WTC11 (cell line): ENCODE results near the gene CDIPT. TPM values are rescaled to one million over a fixed set of nuclear protein-coding genes. Genes with fewer than 3 reads are reported as not detected.

ENCODE experiments used
- ATAC-seq: fragments of 200-7000 bp; cut with Tn5 transposase; 2 replicates; pipeline ENCODE4 v1.10.0; 2021; ENCODE audit warnings: mild to moderate bottlenecking, moderate library complexity
- CTCF ChIA-PET: fragments of 300-600 bp; sonication (Branson Sonifier 250); formaldehyde crosslinking; loops from one replicate; lab custom pipeline; 2021; ENCODE audit warnings: antibody characterized with exemption; lab: Charles Lee
- POLR2A ChIA-PET: fragments of 350-600 bp; sonication (Branson Sonifier 250); formaldehyde crosslinking; loops from one replicate; lab custom pipeline; 2021; ENCODE audit warnings: antibody characterized with exemption; lab: Charles Lee
- DNase-seq: peaks from one replicate; pipeline ENCODE4 v3.0.0; 2021; ENCODE audit warnings: low spot score
- H3K27ac Mint-ChIP-seq: 2 replicates; pipeline ENCODE4 v1.8.0; 2021; ENCODE audit warnings: mixed read lengths
- H3K27me3 Mint-ChIP-seq: 2 replicates; pipeline ENCODE4 v1.8.0; 2021; ENCODE audit warnings: low read depth, mild to moderate bottlenecking, moderate library complexity, mixed read lengths
- H3K36me3 Mint-ChIP-seq: 2 replicates; pipeline ENCODE4 v1.8.0; 2021; ENCODE audit warnings: mixed read lengths
- H3K4me1 Mint-ChIP-seq: 2 replicates; pipeline ENCODE4 v1.8.0; 2022; ENCODE audit warnings: mixed read lengths
- H3K4me3 Mint-ChIP-seq: 2 replicates; pipeline ENCODE4 v1.8.0; 2021; ENCODE audit warnings: mild to moderate bottlenecking, moderate library complexity, mixed read lengths
- H3K9me3 Mint-ChIP-seq: 2 replicates; pipeline ENCODE4 v1.8.0; 2021; ENCODE audit warnings: mixed read lengths
- ATF1 ChIP-seq: sonication (generic); formaldehyde crosslinking; IDR thresholded peaks from 2 replicates; pipeline ENCODE4 v1.8.1; 2023; ENCODE audit warnings: mild to moderate bottlenecking, moderate library complexity, missing genetic modification reagents
- ATF2 ChIP-seq: sonication (generic); formaldehyde crosslinking; IDR thresholded peaks from 2 replicates; pipeline ENCODE4 v1.8.1; 2022; ENCODE audit warnings: low read depth, missing genetic modification reagents, borderline replicate concordance
- CDX4 ChIP-seq: fragments of 250-450 bp; sonication (Bioruptor Pico); IDR thresholded peaks from 2 replicates; pipeline ENCODE4 v1.9.0; 2021; ENCODE audit warnings: moderate library complexity, mild to moderate bottlenecking, inconsistent platforms, borderline replicate concordance
- E2F4 ChIP-seq: sonication (generic); formaldehyde crosslinking; IDR thresholded peaks from 2 replicates; pipeline ENCODE4 v1.8.1; 2022; ENCODE audit warnings: low read depth, mild to moderate bottlenecking, moderate library complexity, missing genetic modification reagents, borderline replicate concordance
- EMX1 ChIP-seq: fragments of 250-450 bp; sonication (Bioruptor Pico); IDR thresholded peaks from 2 replicates; pipeline ENCODE4 v1.8.0; 2021; ENCODE audit warnings: mild to moderate bottlenecking
- ERG ChIP-seq: fragments of 250-450 bp; sonication (Bioruptor Pico); IDR thresholded peaks from 2 replicates; pipeline ENCODE4 v1.8.0; 2021; ENCODE audit warnings: mild to moderate bottlenecking
- GTF2I ChIP-seq: fragments of 250-450 bp; sonication (Bioruptor Pico); conservative IDR thresholded peaks from 2 replicates; pipeline ENCODE4 v1.4.0; 2021; ENCODE audit warnings: mild to moderate bottlenecking
- IRF2 ChIP-seq: sonication (generic); formaldehyde crosslinking; IDR thresholded peaks from 2 replicates; pipeline ENCODE4 v1.8.0; 2022; ENCODE audit warnings: low read depth, missing genetic modification reagents, borderline replicate concordance
- JUN ChIP-seq: sonication (generic); formaldehyde crosslinking; IDR thresholded peaks from 2 replicates; pipeline ENCODE4 v1.8.0; 2023; ENCODE audit warnings: mild to moderate bottlenecking, missing genetic modification reagents
- MYBL2 ChIP-seq: sonication (generic); formaldehyde crosslinking; IDR thresholded peaks from 2 replicates; pipeline ENCODE4 v1.8.1; 2023; ENCODE audit warnings: mild to moderate bottlenecking, moderate library complexity, missing genetic modification reagents
- NFATC4 ChIP-seq: fragments of 250-450 bp; sonication (Bioruptor Pico); IDR thresholded peaks from 2 replicates; pipeline ENCODE4 v1.9.0; 2021; ENCODE audit warnings: mild to moderate bottlenecking
- NR2C2 ChIP-seq: sonication (generic); formaldehyde crosslinking; IDR thresholded peaks from 2 replicates; pipeline ENCODE4 v1.8.0; 2022; ENCODE audit warnings: mild to moderate bottlenecking, missing genetic modification reagents
- PREB ChIP-seq: sonication (generic); formaldehyde crosslinking; IDR thresholded peaks from 2 replicates; pipeline ENCODE4 v1.8.1; 2022; ENCODE audit warnings: mild to moderate bottlenecking, missing genetic modification reagents, moderate library complexity, borderline replicate concordance
- PRRX2 ChIP-seq: fragments of 250-450 bp; sonication (Bioruptor Pico); IDR thresholded peaks from 2 replicates; pipeline ENCODE4 v1.8.0; 2021; ENCODE audit warnings: mild to moderate bottlenecking
- RELA ChIP-seq: sonication (generic); formaldehyde crosslinking; IDR thresholded peaks from 2 replicates; pipeline ENCODE4 v1.8.1; 2022; ENCODE audit warnings: missing genetic modification reagents, mild to moderate bottlenecking, borderline replicate concordance
- SMAD4 ChIP-seq: sonication (generic); formaldehyde crosslinking; IDR thresholded peaks from 2 replicates; pipeline ENCODE4 v1.8.0; 2022; ENCODE audit warnings: mild to moderate bottlenecking, missing genetic modification reagents
- TEAD4 ChIP-seq: sonication (generic); formaldehyde crosslinking; IDR thresholded peaks from 2 replicates; pipeline ENCODE4 v1.8.0; 2022; ENCODE audit warnings: mild to moderate bottlenecking, missing genetic modification reagents
- TP53 ChIP-seq: sonication (generic); formaldehyde crosslinking; IDR thresholded peaks from 2 replicates; pipeline ENCODE4 v1.8.1; 2023; ENCODE audit warnings: mild to moderate bottlenecking, missing genetic modification reagents
- ZNF121 ChIP-seq: sonication (generic); formaldehyde crosslinking; IDR thresholded peaks from 2 replicates; pipeline ENCODE4 v1.8.0; 2023; ENCODE audit warnings: missing genetic modification reagents
- ZNF396 ChIP-seq: fragments of 250-450 bp; sonication (Bioruptor Pico); IDR thresholded peaks from 2 replicates; pipeline ENCODE4 v1.8.0; 2021; ENCODE audit warnings: mild to moderate bottlenecking, moderate library complexity, borderline replicate concordance
- ZNF416 ChIP-seq: fragments of 250-450 bp; sonication (Bioruptor Pico); IDR thresholded peaks from 2 replicates; pipeline ENCODE4 v1.9.0; 2021; ENCODE audit warnings: mild to moderate bottlenecking, inconsistent platforms
- ZNF512 ChIP-seq: sonication (generic); formaldehyde crosslinking; IDR thresholded peaks from 2 replicates; pipeline ENCODE4 v1.8.1; 2022; ENCODE audit warnings: missing genetic modification reagents, borderline replicate concordance
- total RNA-seq: library from RNA; stranded (reverse); gene quantifications from 3 replicates; pipeline ENCODE4 v1.2.3, GENCODE V29; 2021

CDIPT gene
- total RNA-seq, 1 experiment from 2014 or later = 71.7 TPM

- no peak for TF ChIP-seq MYBL2 (CRISPR knock-in tag)
Measured at GRCh38 chr16:29845656-29846055, 17.4 kb downstream of the CDIPT start (continued).

- CTCF ChIA-PET = interaction anchor here (0.8 to 4.8 kb wide), 8 partner anchors 10 to 187 kb away, joined by 3 to 50 read pairs (median 8); partner anchors contain the start of genes MVP, PAGR1 and TLCD3B
- Mint-ChIP-seq H3K36me3 (no peaks in the 10 kb centered on the region; the same call in 1 of the 2 replicates), H3K4me3 (no peak overlapping the region), H3K4me1 (peaks cover 6% of the 10 kb centered on the region), H3K27me3 (no peaks in the 10 kb centered on the region; the same call in 1 of the 2 replicates), H3K9me3 (no peaks in the 10 kb centered on the region), H3K27ac (no peak overlapping the region)
- DNase-seq (no peak), ATAC-seq (no peak)
- POLR2A ChIA-PET = no interaction called here
- TF ChIP-seq TEAD4 (CRISPR knock-in tag) (no peak), ZNF416 (CRISPR knock-in tag) (no peak), SMAD4 (CRISPR knock-in tag) (no peak), PREB (CRISPR knock-in tag) (no peak)
Measured at GRCh38 chr16:29844575-29845331, 18.3 kb downstream of the CDIPT start.

GRCh38 chr16:29843931-29844330 is 19.1 kb downstream of the CDIPT start:
- ATAC-seq = no peak
- ChIA-PET POLR2A (no interaction called here), CTCF (interaction anchor here (1.0 to 3.4 kb wide), 4 partner anchors 11 to 188 kb away, joined by 3 to 20 read pairs (median 10); partner anchors contain the start of genes PAGR1 and TLCD3B)

GRCh38 chr16:29842732-29843346 is 20.2 kb downstream of the CDIPT start:
- CTCF ChIA-PET = interaction anchor here (1.0 to 3.4 kb wide), 11 partner anchors 8 to 213 kb away, joined by 3 to 20 read pairs (median 6); partner anchors contain the start of genes KIF22, MVP, PAGR1 and TLCD3B
- Mint-ChIP-seq H3K36me3 (no peaks in the 10 kb centered on the region; the same call in 1 of the 2 replicates), H3K9me3 (no peaks in the 10 kb centered on the region), H3K27me3 (no peaks in the 10 kb centered on the region; the same call in 1 of the 2 replicates), H3K27ac (no peak overlapping the region), H3K4me3 (no peak overlapping the region), H3K4me1 (no peaks in the 10 kb centered on the region)
- POLR2A ChIA-PET = no interaction called here
- ATAC-seq = 0 out of 2 replicates have a peak, but pooled peaks have one; percentile 33
- DNase-seq = no peak
- TF ChIP-seq ZNF512 (no peak), E2F4 (CRISPR knock-in tag) (no peak), TP53 (CRISPR knock-in tag) (no peak), RELA (CRISPR knock-in tag) (no peak), ZNF396 (no peak), ERG (CRISPR knock-in tag) (no peak), EMX1 (CRISPR knock-in tag) (no peak), NR2C2 (CRISPR knock-in tag) (no peak), GTF2I (CRISPR knock-in tag) (no peak), PRRX2 (CRISPR knock-in tag) (no peak)

More at GRCh38 chr16:29843931-29844330, 19.1 kb downstream of the CDIPT start:
- Mint-ChIP-seq H3K36me3 (no peaks in the 10 kb centered on the region; the same call in 1 of the 2 replicates), H3K27ac (0 out of 2 replicates have a peak overlapping the region, but pooled peaks have one; percentile 63), H3K4me1 (no peaks in the 10 kb centered on the region; the same call in 1 of the 2 replicates), H3K4me3 (no peak overlapping the region), H3K9me3 (no peaks in the 10 kb centered on the region), H3K27me3 (no peaks in the 10 kb centered on the region; the same call in 1 of the 2 replicates)
- DNase-seq = no peak
- TF ChIP-seq ATF1 (CRISPR knock-in tag) (no peak), ZNF396 (no peak), CDX4 (no peak), ATF2 (no peak), IRF2 (CRISPR knock-in tag) (no peak), NFATC4 (CRISPR knock-in tag) (no peak), JUN (CRISPR knock-in tag) (no peak), ZNF121 (no peak)
- TF ChIP-seq, all 79 proteins: peak for 0
